ENCODE measurements around the gene LAMA2.

GRCh38 chr6:128882560-128882959 is 378 bp upstream of the LAMA2 start:
- TF ChIP-seq POLR2A (IDR thresholded peaks at IDR 0.05) (no peak), CTCF (IDR thresholded peaks at IDR 0.05) (no peak)
